NB4 (cell line): ENCODE measurements around the gene ARHGAP24.

ENCODE experiments used
- DNase-seq: peaks from one replicate; pipeline ENCODE4 v3.0.0; 2010; ENCODE audit warnings: low read depth
- H3K4me3 ChIP-seq: one replicate; pipeline ENCODE4 v1.5.1; 2011; ENCODE audit warnings: mild to moderate bottlenecking, low read depth, low read length, moderate library complexity
- CTCF ChIP-seq: IDR thresholded peaks from one replicate; pipeline ENCODE4 v1.5.1; 2012; ENCODE audit warnings: low read depth, low read length
- MAX ChIP-seq: IDR thresholded peaks from 2 replicates; pipeline ENCODE4 v1.6.1; 2011; ENCODE audit warnings: low read depth, low read length
- MYC ChIP-seq: IDR thresholded peaks from 2 replicates; pipeline ENCODE4 v1.6.1; 2011; ENCODE audit warnings: low read depth, low read length
- POLR2A ChIP-seq: IDR thresholded peaks from 2 replicates; pipeline ENCODE4 v1.6.1; 2011; ENCODE audit warnings: mild to moderate bottlenecking; ENCODE audit not compliant: insufficient read length; ENCODE audit errors: extremely low read depth

Gene ARHGAP24

GRCh38 chr4:85613901-85614300, 139.0 kb downstream of the ARHGAP24 start:
- TF ChIP-seq POLR2A (no peak), CTCF (no peak), MAX (no peak), MYC (no peak)
- H3K4me3 ChIP-seq = no peak overlapping the region
- DNase-seq = no peak

- no peak for TF ChIP-seq POLR2A
- no peak for TF ChIP-seq MAX
- TF ChIP-seq CTCF = no peak
- TF ChIP-seq MYC = no peak
- DNase-seq = no peak
- H3K4me3 ChIP-seq = no peak overlapping the region
Observed at GRCh38 chr4:85615952-85616351, 141.0 kb downstream of the ARHGAP24 start.

- no peak for DNase-seq
- H3K4me3 ChIP-seq = no peak overlapping the region
- TF ChIP-seq MYC (no peak), CTCF (no peak), MAX (no peak), POLR2A (no peak)
Observed at GRCh38 chr4:85617202-85617601, 142.3 kb downstream of the ARHGAP24 start.

GRCh38 chr4:85632981-85633380, 158.0 kb downstream of the ARHGAP24 start:
- DNase-seq = no peak
- no peak overlapping the region for H3K4me3 ChIP-seq
- TF ChIP-seq MYC (no peak), CTCF (no peak), MAX (no peak), POLR2A (no peak)

GRCh38 chr4:85637778-85638177, 162.8 kb downstream of the ARHGAP24 start:
- H3K4me3 ChIP-seq = no peak overlapping the region
- TF ChIP-seq MYC = no peak
- TF ChIP-seq MAX = no peak
- no peak for TF ChIP-seq POLR2A
- TF ChIP-seq CTCF = no peak
- DNase-seq = no peak

GRCh38 chr4:85639946-85640345, 165.0 kb downstream of the ARHGAP24 start:
- TF ChIP-seq CTCF = no peak
- TF ChIP-seq POLR2A = no peak
- DNase-seq = no peak
- no peak overlapping the region for H3K4me3 ChIP-seq
